Stimulated activated CD8-positive, alpha-beta memory T cell treated with anti-CD3 and anti-CD28 coated beads, Interleukin-15, amount 100 ng/mL, for 48 hours (primary cell): Measurements from ENCODE around the gene ODAD2.

Source experiments
- DNase-seq, 2 donors: peaks; one replicate each; pipeline ENCODE4 v3.0.0-alpha.2; 2020; ENCODE audit warnings: low read depth in 2 of 2

Gene ODAD2

DNA sequence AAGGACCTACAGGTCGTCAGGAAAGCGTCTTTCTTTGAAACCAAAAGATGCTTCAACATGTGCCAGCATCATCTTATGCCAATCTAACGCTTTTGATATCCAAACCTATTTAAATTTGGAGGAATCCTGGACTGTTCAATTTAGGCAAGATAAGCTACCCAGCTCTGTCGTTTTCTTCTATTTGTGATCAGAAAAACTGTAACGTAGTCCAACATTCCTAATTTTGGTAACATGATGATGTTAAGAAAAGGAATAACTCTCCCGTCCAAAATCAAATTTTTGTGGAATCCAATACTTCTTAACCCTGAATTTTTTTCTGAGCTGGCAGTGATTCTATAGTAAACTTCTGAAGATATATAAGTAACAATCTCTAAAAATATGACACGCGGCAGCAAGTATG, 160.0 kb downstream of the ODAD2 start:
- no peak for DNase-seq

DNA sequence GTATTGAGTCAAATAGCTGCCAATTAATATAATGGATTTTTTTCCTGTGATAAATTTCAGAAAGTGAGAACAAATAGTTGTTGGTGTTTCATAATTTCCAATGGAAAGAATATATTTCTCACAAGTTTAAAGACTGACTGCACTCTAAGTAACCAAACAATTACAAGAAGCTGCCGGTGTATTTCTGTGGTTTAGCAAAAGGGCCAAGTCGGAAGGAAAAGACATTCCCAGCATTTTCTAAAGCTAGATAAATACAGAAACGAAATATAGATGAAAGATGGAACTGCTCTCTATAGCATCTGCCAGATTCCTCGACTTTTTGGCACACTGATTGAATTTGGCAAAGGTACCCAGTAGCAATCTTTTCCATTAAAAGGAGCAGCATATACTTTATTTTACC, 160.5 kb downstream of the ODAD2 start:
- no peak for DNase-seq

DNA sequence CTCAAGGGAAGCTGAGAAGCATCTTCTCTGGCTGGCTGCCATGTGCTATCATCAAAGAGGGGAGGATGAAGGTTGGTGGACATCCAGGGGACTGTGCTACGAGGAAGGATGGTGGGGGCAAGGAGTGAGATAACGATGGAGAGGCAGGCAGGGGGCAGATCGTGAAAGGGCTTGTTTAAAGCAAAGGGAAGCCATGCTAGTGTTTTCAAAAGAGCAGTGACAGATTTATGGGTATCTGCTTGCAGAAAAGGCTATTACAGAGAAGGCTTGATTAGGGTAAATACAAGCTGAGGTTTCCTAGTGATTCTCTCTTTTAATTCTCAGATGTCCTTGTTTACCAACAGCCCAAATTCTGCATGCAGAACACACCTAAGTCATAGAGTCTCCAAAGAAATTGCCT, 164.4 kb downstream of the ODAD2 start:
- DNase-seq = no peak

DNA sequence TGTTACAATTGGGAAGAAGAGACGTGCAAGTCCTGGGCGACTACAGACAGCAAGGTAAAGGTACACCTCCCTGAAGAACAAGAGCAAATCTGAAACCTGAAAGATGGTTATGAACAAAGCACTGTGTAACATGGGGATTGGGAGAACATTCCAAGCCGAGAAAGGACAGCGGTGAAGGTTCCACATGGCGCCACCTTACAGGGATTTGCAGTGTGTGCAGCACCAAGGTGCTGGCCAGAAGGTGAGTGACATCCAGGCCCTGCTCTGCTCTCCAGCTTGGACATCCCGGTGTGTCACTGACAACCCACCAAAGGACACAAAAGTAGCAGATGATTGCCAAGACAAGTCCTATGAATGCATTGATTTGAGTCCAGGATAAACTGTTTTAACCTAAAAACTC, 165.1 kb downstream of the ODAD2 start:
- no peak for DNase-seq

DNA sequence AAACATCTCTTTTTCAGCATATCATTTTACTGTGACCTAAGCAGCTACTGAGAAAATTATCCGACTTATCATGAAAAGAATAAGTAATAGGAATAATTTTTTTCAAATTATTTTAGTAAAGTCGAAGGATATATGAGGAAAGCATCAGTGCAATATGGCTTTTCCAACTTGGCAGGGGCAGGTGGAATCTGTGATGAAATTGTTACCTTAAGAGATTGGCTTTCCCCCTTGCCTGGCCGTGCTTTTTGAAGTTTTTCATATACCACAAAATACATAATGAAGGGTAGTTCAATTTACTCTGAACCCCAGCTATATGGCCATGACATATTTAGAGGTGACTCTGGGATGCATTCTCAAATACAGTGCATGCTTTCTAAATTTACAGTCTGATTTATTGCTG, 166.1 kb downstream of the ODAD2 start:
- no peak for DNase-seq

DNA sequence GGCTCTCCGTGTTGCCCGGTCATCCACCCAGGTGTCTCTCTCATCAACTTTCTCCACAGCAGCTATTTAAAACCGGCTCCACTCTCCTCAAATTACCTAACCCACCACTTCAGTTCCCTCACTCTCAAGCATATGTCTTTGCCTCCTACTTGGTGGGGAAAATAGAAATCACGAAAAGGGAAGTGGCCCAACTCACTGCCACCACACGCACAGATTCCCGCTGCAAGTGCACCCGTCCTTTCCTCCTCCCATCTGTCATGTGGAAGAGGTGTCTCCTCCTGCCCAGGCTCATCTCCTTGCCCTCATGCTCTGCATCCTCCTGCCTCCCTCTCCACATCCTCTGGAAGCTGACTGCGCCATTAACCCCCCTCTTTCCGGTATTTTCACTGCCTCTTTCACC, 172.5 kb downstream of the ODAD2 start:
- DNase-seq = no peak

DNA sequence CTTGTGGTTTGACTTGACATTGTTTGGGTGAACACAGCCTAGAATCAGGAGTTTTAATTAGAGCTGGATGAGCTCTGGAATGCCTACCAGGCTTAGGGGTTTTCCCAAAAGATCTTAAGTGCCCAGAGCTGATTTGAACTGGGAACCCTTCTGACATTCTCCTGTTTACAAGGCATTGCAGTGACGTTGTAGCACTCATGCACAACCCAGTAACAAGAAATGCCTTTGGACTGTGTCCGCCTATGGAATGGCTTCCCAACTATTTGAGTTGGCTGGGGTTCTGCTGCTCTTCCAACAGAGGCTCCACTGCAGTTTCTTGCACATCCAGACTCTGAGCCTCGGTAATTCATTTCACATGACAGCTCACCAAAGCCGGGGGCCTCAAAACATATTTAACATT, 176.6 kb downstream of the ODAD2 start:
- DNase-seq = no peak

DNA sequence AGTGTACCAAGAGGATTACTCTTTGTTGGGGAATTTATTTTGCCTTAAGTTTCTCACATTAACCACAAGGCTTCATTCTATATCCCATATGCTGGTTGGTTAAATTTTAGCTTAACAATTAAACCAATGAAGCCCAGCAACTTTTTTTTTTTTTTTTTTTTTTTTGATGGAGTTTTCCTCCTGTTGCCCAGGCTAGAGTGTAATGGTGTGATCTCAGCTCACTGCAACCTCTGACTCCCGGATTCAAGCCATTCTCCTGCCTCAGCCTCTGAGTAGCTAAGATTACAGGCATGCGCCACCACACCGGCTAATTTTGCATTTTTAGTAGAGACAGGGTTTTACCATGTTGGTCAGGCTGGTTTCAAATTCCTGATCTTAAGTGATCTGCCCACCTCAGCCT, 178.2 kb downstream of the ODAD2 start:
- DNase-seq = no peak

DNA sequence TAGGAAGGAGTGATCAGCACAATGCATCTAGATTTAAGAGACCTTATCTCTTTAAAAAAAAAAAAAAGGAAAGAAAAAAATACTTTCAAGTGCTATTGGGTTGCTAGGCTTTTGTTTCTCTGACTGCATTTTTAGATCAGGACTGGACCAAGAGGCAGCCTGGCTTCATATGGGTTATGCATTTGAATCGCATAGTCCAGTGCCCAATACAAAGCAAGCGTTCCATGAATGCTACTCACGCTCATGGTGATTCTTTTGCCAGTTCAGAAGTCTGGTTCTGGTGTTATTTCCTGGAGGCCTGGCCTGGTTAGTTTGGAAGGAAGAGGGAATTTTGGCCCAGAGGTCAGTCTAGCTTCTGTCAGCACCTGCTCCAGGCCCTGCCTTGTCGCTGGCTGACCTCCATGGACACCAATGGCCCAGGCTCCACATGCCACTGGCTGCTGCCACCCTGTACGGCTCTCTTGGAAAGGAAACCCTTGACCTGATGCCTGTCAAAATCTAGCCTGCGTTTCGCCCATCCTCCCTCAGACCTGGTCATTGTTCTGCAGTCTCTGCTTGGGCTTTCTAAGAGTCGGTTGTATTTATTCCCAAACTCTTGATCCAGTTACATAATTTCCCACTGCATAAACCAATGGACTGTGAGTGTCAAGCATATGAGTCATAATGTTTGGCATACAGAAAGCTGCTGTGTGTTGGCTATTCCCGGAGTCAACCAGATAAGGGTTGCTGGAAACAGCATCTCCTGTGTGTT, 178.9 kb downstream of the ODAD2 start:
- no peak for DNase-seq

DNA sequence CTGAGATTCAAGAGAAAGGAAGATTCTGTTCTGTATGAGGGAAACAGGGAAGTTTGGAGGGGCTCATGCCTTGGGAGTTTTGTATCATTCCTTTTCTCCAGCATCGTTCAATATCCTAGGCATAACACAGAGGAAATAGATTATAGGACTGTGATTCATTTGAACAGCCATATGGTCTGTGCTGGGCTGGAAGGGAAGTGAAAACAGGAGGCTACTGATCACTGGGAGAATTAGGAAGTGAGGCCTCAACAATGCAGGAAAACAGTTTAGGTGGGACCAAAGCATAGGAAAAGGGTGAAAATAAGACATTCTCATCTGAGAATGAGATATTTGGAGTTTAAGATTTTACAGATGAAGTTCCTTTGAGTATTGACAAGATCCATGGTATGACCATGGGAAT, 182.6 kb downstream of the ODAD2 start:
- DNase-seq = no peak

DNA sequence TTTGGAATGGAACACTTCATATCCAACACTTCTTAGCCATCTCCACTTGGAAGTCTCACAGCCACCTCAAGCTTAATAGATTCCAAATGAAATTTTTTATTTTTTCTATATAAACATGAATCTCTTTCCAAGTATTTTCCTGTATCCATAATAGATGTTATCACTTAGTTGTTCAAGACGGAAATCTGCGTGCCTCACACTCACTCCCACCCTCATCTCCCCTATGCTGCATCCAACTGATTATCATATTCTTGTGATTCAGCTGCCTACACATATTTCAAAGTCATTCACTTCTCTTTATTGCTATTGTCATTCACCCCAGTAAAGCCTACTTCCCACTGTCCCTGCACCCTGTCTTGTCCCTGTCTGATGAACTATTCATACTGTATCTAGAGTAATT, 183.0 kb downstream of the ODAD2 start:
- DNase-seq = no peak

DNA sequence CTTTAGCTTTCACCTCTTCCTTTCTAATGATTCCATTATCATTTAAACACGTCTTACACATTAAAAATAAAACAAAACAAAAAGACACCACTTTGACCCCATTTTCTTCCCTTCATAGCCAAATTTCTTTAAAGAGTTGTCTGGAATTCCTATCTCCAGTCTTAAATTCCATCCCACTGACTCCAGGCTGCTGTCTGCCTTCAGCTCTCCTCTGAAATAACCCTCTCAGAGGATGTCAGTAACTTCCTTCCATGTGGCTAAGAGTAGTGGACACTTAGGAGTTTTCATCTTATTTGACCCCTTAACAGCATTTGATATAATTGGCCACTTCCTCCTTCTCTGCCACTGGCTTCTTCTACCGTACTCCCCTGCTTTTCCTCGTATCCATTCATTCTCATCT, 183.6 kb downstream of the ODAD2 start:
- no peak for DNase-seq

DNA sequence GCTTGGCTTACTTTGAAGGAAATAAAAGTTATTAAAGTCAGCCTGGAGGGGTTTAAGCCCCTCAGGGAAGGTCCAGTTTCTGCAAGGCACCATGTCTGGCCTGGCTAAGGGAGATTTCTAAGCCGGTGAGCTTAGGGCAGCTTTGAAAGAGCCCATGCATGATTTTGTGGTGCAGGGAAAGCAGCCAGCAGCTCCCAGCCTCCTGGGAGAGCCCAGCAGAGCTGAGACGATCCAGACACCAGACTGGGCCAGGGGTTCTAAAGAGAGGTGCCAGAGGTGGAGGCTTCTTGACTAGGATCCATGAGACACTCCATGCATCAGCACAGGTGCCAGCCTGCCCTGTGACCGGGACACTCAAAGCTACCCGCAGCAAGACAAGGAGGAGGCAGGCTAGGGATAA, 193.7 kb downstream of the ODAD2 start:
- DNase-seq = no peak

DNA sequence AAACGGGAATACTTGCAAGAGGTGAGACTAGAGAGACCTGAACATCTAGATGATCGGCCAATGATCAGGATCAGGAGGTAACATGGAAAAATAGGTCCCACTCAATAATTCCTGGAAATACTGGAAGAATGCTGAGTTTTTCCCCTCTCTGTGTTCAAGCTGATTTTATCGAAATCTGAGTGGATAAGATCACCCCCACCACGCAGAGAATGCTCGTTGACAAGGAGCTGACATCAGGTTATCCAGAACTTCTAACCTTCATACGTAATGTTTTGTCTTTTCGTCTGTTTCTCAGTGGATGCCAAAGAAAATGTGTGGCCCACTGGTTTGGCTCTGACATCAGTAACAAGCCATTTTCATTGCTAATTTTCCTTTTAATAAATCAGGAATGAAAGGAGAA, 194.7 kb downstream of the ODAD2 start:
- DNase-seq = no peak

DNA sequence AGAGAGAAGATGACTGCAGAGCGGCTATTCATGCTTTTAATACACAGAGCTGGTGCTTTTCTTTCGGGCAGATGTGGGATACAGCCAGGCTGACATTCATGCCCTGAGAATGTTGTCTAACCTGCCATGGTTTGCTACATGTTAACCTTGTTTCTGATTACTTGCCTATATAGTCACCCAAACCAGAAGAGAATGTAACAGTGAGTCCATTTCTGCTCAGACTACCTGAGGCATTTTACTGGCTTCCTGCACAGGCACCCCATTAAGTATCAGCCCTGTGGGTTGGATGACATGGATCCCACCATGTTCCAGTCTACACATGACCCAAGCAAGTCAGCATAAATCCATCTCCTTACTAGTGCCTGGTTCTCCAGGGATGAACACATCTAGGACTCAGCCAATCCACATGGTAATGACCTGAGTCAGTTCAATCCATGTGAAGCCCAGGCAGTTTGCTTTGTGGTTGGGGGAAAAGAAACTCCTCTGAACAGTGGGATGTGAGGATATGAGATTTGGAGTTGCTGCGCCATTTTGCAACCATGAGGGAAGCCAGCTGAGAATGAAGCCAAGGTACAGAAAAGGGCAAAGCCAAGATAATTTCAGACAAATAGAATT, 197.6 kb downstream of the ODAD2 start:
- DNase-seq = no peak

DNA sequence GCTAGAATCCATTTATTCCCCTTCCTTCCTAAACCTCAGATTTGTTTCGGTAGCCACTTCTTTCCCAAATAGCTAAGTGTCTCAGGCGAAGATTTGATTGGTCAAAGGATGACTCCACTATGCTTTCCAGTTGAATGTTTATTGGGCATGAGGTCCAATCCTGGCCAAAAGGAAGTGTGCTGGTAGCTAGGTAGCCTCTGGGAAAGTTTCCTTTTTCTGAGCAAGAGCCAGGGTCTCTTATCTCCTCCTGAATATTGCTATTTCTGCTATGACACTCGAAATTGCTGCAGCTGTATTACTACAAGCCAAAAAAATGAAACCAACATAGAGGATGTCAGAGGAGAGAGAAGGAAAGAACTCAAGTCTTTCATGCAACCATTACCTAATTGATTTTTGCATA, 199.8 kb downstream of the ODAD2 start:
- no peak for DNase-seq

DNA sequence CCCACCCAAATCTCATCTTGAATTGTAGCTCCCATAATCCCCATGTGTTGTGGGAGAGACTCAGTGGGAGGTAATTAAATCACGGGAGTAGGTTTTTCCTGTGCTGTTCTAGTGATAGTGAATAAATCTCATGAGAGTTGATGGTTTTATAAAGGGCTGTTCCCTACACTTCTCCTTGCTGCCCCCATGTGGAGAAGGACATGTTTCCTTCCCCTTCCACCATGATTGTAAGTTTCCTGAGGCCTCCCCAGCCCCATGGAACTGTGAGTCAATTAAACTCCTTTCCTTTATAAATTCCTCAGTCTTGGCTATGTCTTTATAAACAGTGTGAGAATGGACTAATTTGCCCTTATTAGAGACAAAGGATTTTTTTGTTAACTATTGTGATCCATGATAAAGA, 204.7 kb downstream of the ODAD2 start:
- DNase-seq = no peak

DNA sequence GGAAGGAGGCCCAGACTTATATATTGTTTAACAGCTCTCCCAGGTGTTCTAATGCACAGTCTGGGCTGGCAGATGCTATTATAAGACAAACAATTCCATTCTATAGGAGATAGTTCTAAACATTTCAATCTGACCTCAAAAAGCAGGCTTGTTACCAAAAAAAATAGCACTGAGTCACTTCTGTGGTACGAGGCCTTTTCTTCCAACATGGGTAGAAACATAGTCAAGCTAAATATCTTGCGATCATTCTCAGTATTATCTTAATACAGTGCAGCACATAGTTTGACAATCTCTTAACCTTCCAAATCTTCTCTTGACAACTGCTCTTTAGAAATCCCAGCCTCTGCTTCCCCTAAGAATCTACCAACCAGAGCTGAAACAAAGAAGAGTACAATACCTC, 206.7 kb downstream of the ODAD2 start:
- DNase-seq = no peak

DNA sequence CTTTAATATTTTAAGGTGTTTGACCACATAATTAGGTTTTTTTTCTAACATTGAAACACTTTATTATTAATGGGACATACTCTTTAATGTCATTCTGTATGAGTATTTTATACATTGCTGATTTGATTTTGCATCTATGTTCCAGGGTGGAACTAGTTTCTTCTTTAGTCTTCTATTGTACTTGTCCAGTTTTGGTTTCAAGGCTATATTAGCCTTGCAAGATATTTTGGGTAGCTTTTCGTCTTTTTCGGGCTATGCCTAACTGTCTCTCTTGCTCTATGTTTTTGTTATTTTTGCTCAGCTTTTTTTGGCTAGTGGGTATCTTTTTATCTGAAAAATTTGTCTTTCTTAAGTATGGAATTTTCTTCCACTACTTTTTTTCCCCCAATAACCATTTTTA, 214.6 kb downstream of the ODAD2 start:
- no peak for DNase-seq

DNA sequence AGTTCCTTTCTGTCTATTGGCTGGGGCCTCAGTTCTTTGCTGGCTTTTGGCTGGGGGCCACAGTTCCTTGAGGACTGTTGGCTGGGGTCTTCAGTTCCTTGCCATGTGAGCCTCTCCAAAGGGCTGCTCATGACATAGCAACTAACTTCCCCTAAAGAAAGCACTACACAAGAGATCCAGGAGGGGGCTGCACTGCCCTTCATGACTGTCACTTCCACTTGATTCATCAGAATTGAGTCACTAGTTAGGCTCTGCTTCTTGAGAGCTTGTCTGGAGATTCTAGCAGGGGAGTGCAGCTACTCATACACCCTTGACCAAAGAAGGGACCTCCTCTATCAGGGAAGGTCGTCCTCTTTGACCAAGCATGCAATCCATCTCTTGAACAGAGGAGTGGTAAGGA, 215.2 kb downstream of the ODAD2 start:
- peak in 1 of 2 donors; percentile 13 for DNase-seq

DNA sequence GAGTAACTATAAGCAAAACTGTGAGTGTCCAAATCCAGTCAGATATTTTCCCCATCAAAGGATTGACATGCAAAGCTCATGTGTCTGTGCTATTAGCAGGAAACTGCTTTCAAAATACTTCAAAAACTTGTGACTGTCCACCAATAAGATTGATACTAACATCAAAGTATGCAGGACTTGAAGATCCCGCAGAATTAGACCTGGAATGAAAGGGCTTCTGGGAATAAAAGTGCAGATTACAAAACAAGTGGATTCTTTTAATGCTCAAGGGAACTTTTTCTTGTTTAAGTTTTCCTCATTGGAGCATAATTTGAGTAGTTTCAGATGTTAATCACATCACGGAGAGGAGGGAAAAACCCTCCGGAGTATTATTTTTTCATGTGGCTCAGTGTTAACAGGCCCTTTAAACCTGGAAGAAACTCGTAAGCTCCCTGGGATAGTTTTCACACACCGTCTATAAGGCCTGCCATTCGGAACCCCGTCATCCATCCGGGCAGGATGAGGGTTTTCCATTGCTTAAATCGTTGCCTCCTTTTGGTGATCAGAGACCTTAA, 219.3 kb downstream of the ODAD2 start:
- DNase-seq = no peak

DNA sequence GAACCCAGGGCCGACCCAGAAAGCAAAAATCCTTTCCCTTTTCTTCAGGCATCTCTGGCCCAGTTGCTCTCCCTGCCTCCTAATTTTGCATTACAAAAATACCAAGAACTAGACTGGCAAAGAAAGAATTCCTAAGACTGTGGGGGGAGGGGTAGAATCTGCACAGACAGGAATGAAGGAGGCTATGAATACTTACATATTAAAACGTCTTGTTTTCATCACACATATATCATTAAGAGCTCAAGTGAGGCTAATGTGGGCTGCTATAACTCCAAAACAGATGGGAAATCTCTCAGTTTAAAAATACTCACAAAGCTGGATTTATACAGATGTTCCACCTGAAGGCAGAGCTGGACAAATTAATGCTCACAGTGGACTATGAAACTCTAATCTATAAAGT, 224.0 kb downstream of the ODAD2 start:
- no peak for DNase-seq

DNA sequence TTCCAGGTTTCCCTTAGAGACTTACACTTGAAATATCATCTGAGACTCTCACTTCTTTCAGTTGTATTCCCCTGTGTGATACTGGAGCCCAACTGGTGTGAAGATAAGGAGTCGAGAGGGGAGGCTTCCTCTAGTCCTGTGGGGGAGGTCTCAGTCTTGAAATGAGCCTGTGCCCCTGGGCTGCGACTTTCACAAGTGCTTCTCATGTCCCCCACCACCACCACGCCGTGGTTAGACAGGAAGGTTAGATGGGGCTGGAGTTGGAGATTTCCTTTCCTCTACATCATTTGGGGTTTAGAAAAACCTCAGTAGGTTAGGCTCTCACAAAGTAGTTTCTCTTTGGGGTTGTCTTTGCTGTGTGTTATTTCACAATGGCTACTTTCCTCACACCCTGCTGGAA, 227.6 kb downstream of the ODAD2 start:
- DNase-seq = peak; percentile 36 to 52

DNA sequence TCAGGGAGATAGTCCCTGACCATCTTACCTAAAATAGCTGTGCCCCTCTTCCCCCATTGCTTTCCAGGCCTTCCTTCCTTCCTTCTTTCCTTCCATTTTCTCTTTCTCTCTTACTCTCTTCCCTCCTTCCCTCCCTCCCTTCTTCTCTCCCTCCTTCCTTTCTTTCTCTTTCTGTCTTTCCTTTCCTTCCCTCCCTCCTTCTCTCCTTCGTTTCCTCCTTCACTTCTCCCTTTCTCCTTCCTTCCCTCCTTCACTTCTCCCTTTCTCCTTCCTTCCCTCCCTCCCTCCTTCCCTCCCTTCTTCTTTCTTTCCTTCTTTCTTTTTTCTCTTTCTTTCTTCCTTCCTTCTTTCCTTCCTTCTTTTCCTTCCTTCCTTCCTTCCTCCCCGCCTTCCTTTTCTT, 228.7 kb downstream of the ODAD2 start:
- no peak for DNase-seq
